ENCODE data around the gene BMI1.

DNA sequence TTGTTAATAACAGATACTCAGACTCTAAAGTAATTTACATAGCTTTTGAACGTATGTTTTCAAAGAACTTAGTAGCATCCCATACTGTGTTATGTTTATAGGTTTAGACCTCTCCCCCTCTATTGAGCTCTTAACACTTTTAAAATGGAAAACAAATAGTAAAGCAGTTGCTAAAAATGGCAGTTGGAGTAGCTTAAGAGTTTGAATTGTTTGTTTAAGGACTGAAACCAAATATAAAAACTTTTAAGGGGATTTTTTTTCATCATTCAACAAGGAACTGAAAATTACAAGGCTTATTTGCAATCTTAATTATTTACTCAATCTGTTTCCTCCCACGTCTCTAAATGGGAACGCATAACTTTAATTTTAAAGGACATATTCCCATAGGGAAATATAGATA, 22.8 kb downstream of the BMI1 start:
- TF ChIP-seq, protein P1, sequence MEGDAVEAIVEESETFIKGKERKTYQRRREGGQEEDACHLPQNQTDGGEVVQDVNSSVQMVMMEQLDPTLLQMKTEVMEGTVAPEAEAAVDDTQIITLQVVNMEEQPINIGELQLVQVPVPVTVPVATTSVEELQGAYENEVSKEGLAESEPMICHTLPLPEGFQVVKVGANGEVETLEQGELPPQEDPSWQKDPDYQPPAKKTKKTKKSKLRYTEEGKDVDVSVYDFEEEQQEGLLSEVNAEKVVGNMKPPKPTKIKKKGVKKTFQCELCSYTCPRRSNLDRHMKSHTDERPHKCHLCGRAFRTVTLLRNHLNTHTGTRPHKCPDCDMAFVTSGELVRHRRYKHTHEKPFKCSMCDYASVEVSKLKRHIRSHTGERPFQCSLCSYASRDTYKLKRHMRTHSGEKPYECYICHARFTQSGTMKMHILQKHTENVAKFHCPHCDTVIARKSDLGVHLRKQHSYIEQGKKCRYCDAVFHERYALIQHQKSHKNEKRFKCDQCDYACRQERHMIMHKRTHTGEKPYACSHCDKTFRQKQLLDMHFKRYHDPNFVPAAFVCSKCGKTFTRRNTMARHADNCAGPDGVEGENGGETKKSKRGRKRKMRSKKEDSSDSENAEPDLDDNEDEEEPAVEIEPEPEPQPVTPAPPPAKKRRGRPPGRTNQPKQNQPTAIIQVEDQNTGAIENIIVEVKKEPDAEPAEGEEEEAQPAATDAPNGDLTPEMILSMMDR (IDR thresholded peaks at IDR 0.05): no peak
- TF ChIP-seq POLR2A (IDR thresholded peaks at IDR 0.05): no peak
